Measurements from ENCODE around the gene CNN2.
A peak's percentile ranks its signal among the peaks of the same experiment; 100 is the strongest.

- TF ChIP-seq CTCF (IDR thresholded peaks at IDR 0.05): no peak
- TF ChIP-seq POLR2A (IDR thresholded peaks at IDR 0.05): peak; percentile 58 to 61
These were observed at the start of gene CNN2 for GRCh38 chr19:1025960-1026782.
